Measurements from ENCODE around the gene DNAJB5. TPM values are rescaled to one million over a fixed set of nuclear protein-coding genes. Genes with fewer than 3 reads are reported as not detected.

The DNAJB5 gene
- total and polyA plus RNA-seq, 4 donors = 16.9 to 54.6 (median 36.0) TPM

- H3K4me3 ChIP-seq (ENCODE audit: low read depth, low read length) = peak overlapping the region; percentile 83
- H3K27ac ChIP-seq (ENCODE audit: low read depth, low read length) = peak overlapping the region; percentile 90
- WGBS (ENCODE audit: insufficient coverage) = 42% methylated on average over 7 of the region's 7 CpGs
- peak in 2 of 6 donors; percentile 55 to 74 for DNase-seq (ENCODE audit: low read depth in 4 of 6, low spot score in 6 of 6)
- no peaks in the 10 kb centered on the region for H3K27me3 ChIP-seq (ENCODE audit: control insufficient read depth, insufficient read depth, low read length)
- H3K4me1 ChIP-seq (ENCODE audit: control insufficient read depth, insufficient read depth, low read length) = peaks cover 80% of the 10 kb centered on the region
- H3K9me3 ChIP-seq (ENCODE audit: control insufficient read depth, insufficient read depth, low read length) = no peaks in the 10 kb centered on the region
- peaks cover 38% of the 10 kb centered on the region for H3K36me3 ChIP-seq (ENCODE audit: control insufficient read depth, insufficient read depth, low read length)
Observed at GRCh38 chr9:34990908-34991606, 1.5 kb downstream of the DNAJB5 start.

- whole genome bisulfite sequencing (ENCODE audit: insufficient coverage) = 57% methylated on average over 6 of the region's 15 CpGs
- no peaks in the 10 kb centered on the region for H3K27me3 ChIP-seq (ENCODE audit: control insufficient read depth, insufficient read depth, low read length)
- peaks cover 73% of the 10 kb centered on the region for H3K4me1 ChIP-seq (ENCODE audit: control insufficient read depth, insufficient read depth, low read length)
Observed at GRCh38 chr9:34991607-34992375, 2.2 kb downstream of the DNAJB5 start.

DNA sequence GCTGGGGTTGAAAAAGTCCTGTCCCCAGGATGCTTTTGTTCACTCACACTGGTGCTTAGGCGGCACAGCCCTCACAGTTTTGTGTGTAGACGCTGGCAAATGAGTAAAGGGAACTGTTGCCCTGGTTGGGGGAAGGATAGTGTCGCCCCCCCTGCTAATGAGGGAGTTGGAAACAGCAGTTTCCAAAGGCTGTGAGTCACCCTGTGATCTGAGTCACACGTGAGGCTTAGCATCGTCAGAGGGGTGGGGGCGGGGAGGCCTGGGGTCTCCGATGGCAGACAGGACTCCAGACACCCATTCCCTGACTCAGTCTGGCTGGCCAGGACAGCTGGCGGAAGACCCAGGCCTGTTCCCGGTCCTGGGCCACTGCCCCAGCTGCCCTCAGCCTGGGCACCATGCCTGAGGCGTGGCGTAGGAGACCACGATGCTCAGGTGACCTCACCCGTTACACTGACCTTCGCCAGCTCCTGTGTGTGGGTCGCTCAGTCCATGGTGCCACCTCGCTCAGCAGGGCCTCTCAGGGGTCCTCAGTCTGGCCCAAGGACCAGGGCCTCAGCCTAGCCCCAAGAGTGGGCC lies 2.9 kb downstream of the DNAJB5 start:
- Histone ChIP-seq H3K9me3 (ENCODE audit: control insufficient read depth, insufficient read depth, low read length) (no peaks in the 10 kb centered on the region), H3K36me3 (ENCODE audit: control insufficient read depth, insufficient read depth, low read length) (peaks cover 53% of the 10 kb centered on the region), H3K4me3 (ENCODE audit: low read depth, low read length) (no peak overlapping the region), H3K27ac (ENCODE audit: low read depth, low read length) (peak overlapping the region; percentile 69), H3K4me1 (ENCODE audit: control insufficient read depth, insufficient read depth, low read length) (peaks cover 68% of the 10 kb centered on the region), H3K27me3 (ENCODE audit: control insufficient read depth, insufficient read depth, low read length) (no peaks in the 10 kb centered on the region)
- DNase-seq (ENCODE audit: low read depth in 4 of 6, low spot score in 6 of 6) = no peak
- WGBS (ENCODE audit: insufficient coverage) = 74% methylated on average over 15 of the region's 16 CpGs

More at GRCh38 chr9:34991607-34992375, 2.2 kb downstream of the DNAJB5 start:
- peak overlapping the region; percentile 90 for H3K27ac ChIP-seq (ENCODE audit: low read depth, low read length)
- H3K36me3 ChIP-seq (ENCODE audit: control insufficient read depth, insufficient read depth, low read length) = peaks cover 46% of the 10 kb centered on the region
- H3K4me3 ChIP-seq (ENCODE audit: low read depth, low read length) = no peak overlapping the region
- peak in 2 of 6 donors; percentile 34 to 39 for DNase-seq (ENCODE audit: low read depth in 4 of 6, low spot score in 6 of 6)
- H3K9me3 ChIP-seq (ENCODE audit: control insufficient read depth, insufficient read depth, low read length) = no peaks in the 10 kb centered on the region

DNA sequence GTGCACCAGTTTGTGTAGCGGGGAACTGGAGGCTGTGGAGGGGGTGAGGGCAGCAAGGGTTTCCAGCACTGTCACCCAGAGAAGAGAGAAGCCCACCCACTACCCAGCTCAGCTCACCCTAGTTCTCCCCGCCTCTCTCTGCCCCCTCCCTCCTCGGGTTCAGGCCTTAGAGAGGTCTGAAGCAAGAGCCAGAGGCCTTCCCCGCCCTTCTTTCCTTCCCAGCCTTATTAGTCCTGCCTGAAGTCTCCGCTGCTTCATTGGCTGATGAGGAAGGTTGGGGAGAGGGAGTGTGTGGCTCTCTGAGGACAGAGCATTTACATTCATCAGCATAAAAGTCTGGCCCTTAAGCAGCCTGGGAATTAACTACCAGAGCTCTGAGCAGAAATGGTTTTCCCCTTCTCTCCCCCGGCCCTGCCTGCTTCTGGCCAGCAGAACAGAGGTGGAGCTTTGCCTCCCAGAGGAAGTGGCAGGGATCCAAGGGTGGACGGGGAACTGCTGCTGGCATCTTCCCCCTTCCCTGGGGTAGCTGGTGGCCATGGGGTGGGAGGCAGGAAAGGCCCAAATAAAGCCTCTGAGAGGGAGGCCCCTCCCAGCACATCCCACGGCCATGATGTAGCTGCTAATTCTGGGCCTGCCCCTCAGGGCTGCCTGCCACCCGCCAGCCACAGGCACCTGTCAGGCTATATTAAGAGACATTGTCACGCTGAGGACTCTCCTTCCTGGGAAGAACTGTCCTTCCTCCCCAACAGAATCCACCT lies 4.1 kb downstream of the DNAJB5 start:
- Histone ChIP-seq H3K27ac (ENCODE audit: low read depth, low read length) (peak overlapping the region; percentile 69), H3K4me1 (ENCODE audit: control insufficient read depth, insufficient read depth, low read length) (peaks cover 58% of the 10 kb centered on the region), H3K4me3 (ENCODE audit: low read depth, low read length) (no peak overlapping the region), H3K36me3 (ENCODE audit: control insufficient read depth, insufficient read depth, low read length) (peaks cover 61% of the 10 kb centered on the region), H3K9me3 (ENCODE audit: control insufficient read depth, insufficient read depth, low read length) (no peaks in the 10 kb centered on the region), H3K27me3 (ENCODE audit: control insufficient read depth, insufficient read depth, low read length) (no peaks in the 10 kb centered on the region)
- 23% methylated on average over 4 of the region's 10 CpGs for WGBS (ENCODE audit: insufficient coverage)
- DNase-seq (ENCODE audit: low read depth in 4 of 6, low spot score in 6 of 6) = peak in 3 of 6 donors; percentile 57 to 88 (median 81)

DNA sequence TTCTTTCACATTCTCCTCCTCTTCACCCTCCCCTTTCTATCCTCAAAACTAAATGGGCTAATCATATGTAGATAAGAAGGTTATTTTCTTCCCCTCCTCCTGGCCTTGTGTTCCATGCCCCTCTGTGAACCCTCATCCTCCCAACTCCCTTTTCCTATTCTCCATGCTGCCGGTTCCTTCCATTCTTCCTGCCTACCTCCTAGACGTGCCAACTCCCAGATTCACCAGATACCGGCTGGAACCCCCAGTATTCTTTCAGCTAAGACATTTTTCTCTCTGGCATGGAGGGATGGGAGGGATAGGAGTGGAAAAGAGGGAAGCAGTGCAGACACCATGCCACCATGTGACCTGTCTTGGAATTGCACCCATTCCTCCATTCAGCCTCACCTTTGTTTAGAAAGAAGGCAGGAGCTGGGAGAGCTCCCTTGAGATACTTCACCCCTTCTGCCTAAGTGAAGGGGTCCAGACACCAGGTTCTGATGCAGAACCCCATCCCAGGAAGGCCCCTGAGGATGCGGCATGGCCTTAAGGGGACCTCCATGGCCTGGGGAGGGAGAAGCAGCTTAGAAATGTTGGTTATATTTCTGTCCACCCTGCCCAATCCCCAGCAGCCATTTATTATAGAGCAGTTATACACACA lies 4.8 kb downstream of the DNAJB5 start:
- Histone ChIP-seq H3K27me3 (ENCODE audit: control insufficient read depth, insufficient read depth, low read length) (no peaks in the 10 kb centered on the region), H3K9me3 (ENCODE audit: control insufficient read depth, insufficient read depth, low read length) (no peaks in the 10 kb centered on the region), H3K4me1 (ENCODE audit: control insufficient read depth, insufficient read depth, low read length) (peaks cover 54% of the 10 kb centered on the region), H3K27ac (ENCODE audit: low read depth, low read length) (peak overlapping the region; percentile 69), H3K4me3 (ENCODE audit: low read depth, low read length) (no peak overlapping the region), H3K36me3 (ENCODE audit: control insufficient read depth, insufficient read depth, low read length) (peaks cover 61% of the 10 kb centered on the region)
- WGBS (ENCODE audit: insufficient coverage) = 17% methylated on average over 1 of the region's 4 CpGs
- peak in 5 of 6 donors; percentile 44 to 93 (median 56) for DNase-seq (ENCODE audit: low read depth in 4 of 6, low spot score in 6 of 6)

DNA sequence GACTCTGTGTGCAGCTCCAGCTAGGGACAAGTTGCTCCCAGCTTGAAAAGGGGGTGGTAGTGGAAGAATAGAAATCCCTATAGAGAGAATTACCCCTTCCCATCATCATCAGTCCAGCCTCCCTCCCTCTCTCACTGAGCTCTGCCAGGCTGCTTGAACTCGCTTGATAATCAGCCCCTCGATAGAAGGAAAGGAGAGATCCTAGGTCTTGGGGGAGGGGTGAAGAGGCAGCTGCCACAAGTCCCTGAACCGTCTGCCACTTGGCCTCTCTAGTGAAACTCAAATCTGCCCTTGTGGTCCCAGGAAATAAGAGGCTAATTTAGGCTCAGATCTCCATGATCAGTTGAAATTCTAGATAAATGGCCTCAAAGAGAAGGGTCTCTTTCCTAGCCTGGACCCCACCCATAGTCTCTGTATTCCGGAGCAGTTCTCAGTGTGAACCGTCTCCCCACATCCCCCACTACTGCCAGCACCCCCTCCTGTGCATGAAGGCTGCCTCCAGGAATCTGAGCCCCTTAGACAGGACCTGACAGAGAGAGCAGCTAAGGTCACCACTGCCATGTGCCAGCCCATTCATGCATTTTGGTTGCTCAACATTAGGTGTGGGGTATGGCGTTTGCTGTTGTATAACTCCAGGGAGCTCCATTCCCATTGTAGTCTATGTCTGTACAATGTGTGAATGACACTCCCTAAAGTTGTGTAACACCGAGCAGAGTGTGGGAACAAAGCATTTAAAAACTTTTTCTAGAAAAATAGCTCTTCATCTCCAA lies 5.5 kb downstream of the DNAJB5 start:
- DNase-seq (ENCODE audit: low read depth in 4 of 6, low spot score in 6 of 6) = peak in 1 of 6 donors; percentile 28
- Histone ChIP-seq H3K4me1 (ENCODE audit: control insufficient read depth, insufficient read depth, low read length) (peaks cover 53% of the 10 kb centered on the region), H3K27ac (ENCODE audit: low read depth, low read length) (no peak overlapping the region), H3K9me3 (ENCODE audit: control insufficient read depth, insufficient read depth, low read length) (no peaks in the 10 kb centered on the region), H3K27me3 (ENCODE audit: control insufficient read depth, insufficient read depth, low read length) (no peaks in the 10 kb centered on the region), H3K4me3 (ENCODE audit: low read depth, low read length) (no peak overlapping the region), H3K36me3 (ENCODE audit: control insufficient read depth, insufficient read depth, low read length) (peaks cover 61% of the 10 kb centered on the region)
- 44% methylated on average over 2 of the region's 7 CpGs for WGBS (ENCODE audit: insufficient coverage)

GRCh38 chr9:34995670-34996060 lies 6.1 kb downstream of the DNAJB5 start:
- DNase-seq (ENCODE audit: low read depth in 4 of 6, low spot score in 6 of 6) = no peak
- Histone ChIP-seq H3K9me3 (ENCODE audit: control insufficient read depth, insufficient read depth, low read length) (no peaks in the 10 kb centered on the region), H3K36me3 (ENCODE audit: control insufficient read depth, insufficient read depth, low read length) (peaks cover 57% of the 10 kb centered on the region), H3K27me3 (ENCODE audit: control insufficient read depth, insufficient read depth, low read length) (no peaks in the 10 kb centered on the region), H3K4me1 (ENCODE audit: control insufficient read depth, insufficient read depth, low read length) (peaks cover 47% of the 10 kb centered on the region), H3K4me3 (ENCODE audit: low read depth, low read length) (no peak overlapping the region), H3K27ac (ENCODE audit: low read depth, low read length) (no peak overlapping the region)
- no CpG with 5 or more reads among the region's 3 CpGs for WGBS (ENCODE audit: insufficient coverage)

GRCh38 chr9:34996181-34996904 lies 6.8 kb downstream of the DNAJB5 start:
- DNase-seq (ENCODE audit: low read depth in 4 of 6, low spot score in 6 of 6) = no peak
- 95% methylated on average over 22 of the region's 26 CpGs for WGBS (ENCODE audit: insufficient coverage)
- peaks cover 53% of the 10 kb centered on the region for H3K36me3 ChIP-seq (ENCODE audit: control insufficient read depth, insufficient read depth, low read length)
- no peaks in the 10 kb centered on the region for H3K27me3 ChIP-seq (ENCODE audit: control insufficient read depth, insufficient read depth, low read length)
- peaks cover 40% of the 10 kb centered on the region for H3K4me1 ChIP-seq (ENCODE audit: control insufficient read depth, insufficient read depth, low read length)
- H3K4me3 ChIP-seq (ENCODE audit: low read depth, low read length) = no peak overlapping the region
- no peak overlapping the region for H3K27ac ChIP-seq (ENCODE audit: low read depth, low read length)
- no peaks in the 10 kb centered on the region for H3K9me3 ChIP-seq (ENCODE audit: control insufficient read depth, insufficient read depth, low read length)
